Stimulated activated CD8-positive, alpha-beta memory T cell treated with anti-CD3 and anti-CD28 coated beads, Interleukin-4, amount 100 ng/mL, for 1 hour (primary cell): ENCODE data around the gene TIAM2.
"Not testable (repeated sequence)": the region's sequence is repeated elsewhere in the genome, so short reads cannot be mapped to it uniquely, and the experiment has no call there.

Experiments used
- DNase-seq, 2 donors: peaks; one replicate each; pipeline ENCODE4 v3.0.0-alpha.2; 2020; ENCODE audit warnings: low read depth in 2 of 2, low spot score in 1 of 2

The TIAM2 gene

GRCh38 chr6:154995254-154996015 lies at the start of gene TIAM2:
TSS of gene TIAM2 (plus strand) at chr6:154995315. CDS start at chr6:155129224, 133,909 bp downstream.
- no peak for DNase-seq

DNA sequence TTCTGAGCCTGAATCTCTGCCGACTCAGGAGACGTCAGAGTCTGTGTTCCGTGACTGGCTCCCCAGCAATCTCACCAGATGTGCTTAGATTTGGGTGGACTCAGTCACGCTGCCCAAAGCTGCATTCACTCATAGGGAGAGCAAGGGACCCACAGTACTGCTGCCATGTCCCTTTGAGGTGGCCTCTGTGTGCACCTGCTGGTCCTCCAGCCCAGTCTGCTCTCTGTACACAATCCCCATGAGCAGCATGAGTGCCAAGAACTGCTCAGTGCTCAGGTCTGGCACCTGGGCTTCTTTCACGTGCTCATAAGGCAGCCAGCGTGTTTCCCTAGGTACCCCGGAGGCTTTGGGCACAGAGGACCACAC lies 44.2 kb upstream of the TIAM2 start:
- DNase-seq = no peak

GRCh38 chr6:154951345-154952200 lies 43.5 kb upstream of the TIAM2 start:
- DNase-seq = no peak

- DNase-seq = no peak
Measured at GRCh38 chr6:154953644-154954043, 41.5 kb upstream of the TIAM2 start.

GRCh38 chr6:154954347-154954746 lies 40.8 kb upstream of the TIAM2 start:
- no peak for DNase-seq

- no peak for DNase-seq
Measured at GRCh38 chr6:154956771-154957522, 38.2 kb upstream of the TIAM2 start.

- no peak for DNase-seq
Measured at GRCh38 chr6:154958469-154958868, 36.6 kb upstream of the TIAM2 start.

DNA sequence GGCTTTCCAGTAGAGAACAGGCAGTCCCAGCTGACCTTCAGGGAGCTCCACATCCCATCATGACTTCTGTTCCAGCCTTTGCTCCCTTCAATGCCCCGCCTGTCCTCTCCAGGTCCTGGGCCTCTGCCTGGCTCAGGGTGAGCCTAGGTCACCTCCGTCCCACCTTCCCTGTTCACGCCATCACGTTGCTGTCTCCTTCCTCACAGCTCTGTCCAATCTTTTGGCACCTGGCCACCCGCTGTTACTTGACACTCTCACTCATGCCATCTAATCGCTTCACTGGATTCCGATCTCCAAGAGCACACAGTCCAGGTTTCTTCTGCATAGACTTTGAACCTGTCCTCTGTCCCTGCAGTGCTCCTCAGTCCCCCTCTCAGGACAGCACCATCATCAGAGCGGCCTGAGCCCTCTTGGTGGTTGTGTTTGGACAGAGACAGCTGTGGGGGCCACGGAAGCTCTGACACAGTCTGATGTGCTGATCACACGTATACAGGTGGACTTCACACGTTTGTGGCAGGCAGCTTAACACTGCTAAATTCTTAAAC lies 34.7 kb upstream of the TIAM2 start:
- no peak for DNase-seq

DNA sequence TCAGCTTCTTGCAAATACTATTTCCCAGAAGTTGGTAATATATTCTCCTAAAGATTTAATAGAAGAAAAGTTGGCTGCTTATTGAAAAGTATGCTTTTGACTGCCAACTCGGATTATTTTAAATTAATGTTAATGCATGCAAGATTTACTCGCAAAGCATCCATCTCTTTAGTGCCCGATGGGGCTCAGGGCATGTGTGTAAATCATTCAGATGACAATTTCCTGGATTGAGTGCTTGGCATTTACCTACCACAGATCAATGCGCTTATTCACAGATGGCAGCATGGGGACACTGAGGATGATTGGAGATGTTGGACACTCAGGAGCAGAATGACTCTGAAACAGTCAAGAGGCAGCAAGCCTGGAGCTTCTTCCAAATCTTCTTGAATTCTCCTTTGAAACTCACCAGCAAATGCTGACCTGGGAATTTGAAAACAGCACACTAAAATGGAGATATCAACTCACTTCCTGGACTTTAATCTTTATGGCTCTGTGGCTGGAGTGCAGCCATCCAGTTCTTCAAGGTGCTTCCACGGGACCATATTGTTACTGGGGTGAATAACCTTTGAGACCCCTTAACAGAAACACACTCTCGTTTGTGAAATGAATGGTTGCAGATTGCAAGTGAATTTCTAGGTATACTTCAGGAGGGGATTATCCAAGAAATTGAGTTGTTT lies 34.1 kb upstream of the TIAM2 start:
- no peak for DNase-seq

GRCh38 chr6:154962753-154963152 lies 32.4 kb upstream of the TIAM2 start:
- no peak for DNase-seq

GRCh38 chr6:154966065-154966770 lies 28.9 kb upstream of the TIAM2 start:
- not testable (repeated sequence) for DNase-seq

GRCh38 chr6:154969796-154970195 lies 25.3 kb upstream of the TIAM2 start:
- no peak for DNase-seq

- no peak for DNase-seq
Measured at GRCh38 chr6:154974485-154975149, 20.5 kb upstream of the TIAM2 start.

GRCh38 chr6:154977588-154977987 lies 17.5 kb upstream of the TIAM2 start:
- DNase-seq = no peak

DNA sequence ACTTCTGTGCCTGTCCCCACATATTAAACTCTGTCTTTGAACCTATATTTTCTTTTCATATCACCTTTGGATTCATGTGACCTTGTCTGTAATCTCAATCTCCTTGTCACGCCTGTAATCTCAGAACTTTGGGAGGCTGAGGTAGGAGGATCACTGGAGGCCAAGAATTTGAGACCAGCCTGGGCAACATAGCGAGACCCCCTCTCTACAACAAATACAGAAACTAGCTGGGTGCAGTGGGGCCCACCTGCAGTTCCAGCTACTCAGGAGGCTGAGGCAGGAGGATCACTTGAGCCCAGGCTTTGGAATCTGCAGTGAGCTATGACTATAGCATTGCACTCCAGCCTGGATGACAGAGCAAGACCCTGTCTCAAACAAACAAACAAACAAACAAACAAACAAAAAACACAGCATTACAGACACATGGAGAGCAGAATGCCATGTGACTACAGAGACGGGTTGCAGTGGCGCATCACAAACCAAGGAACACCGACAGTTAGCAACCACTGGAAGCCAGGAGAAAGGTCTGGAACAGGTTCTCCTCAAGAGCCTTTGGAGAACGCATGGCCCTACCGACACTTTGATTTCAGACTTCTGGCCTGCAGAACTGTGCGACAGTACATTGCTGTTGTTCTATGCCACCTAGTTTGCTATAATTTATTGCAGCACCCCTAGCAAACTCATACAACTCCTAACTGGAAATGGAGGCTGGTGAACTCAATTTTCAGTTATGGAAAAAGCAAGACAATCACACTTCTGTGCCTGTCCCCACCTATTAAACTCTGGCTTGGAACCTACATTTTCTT lies 14.6 kb upstream of the TIAM2 start:
- no peak for DNase-seq

- no peak for DNase-seq
Measured at GRCh38 chr6:154981079-154981870, 13.8 kb upstream of the TIAM2 start.

GRCh38 chr6:154984146-154984545 lies 11.0 kb upstream of the TIAM2 start:
- DNase-seq = no peak

- no peak for DNase-seq
Measured at GRCh38 chr6:154986787-154987235, 8.3 kb upstream of the TIAM2 start.
